Bronchial epithelial cell (primary cell): ENCODE measurements around the gene SOBP. TPM values are rescaled to one million over a fixed set of nuclear protein-coding genes. Genes with fewer than 3 reads are reported as not detected.
A peak's percentile ranks its signal among the peaks of the same experiment; 100 is the strongest.

Experiments
- DNase-seq: peaks from one replicate; pipeline ENCODE4 v3.0.0-alpha.2; 2010; ENCODE audit warnings: low read depth
- FAIRE-seq: peaks from 2 replicates; lab custom pipeline; 2011; peaks lifted over from hg19 to GRCh38; lab: Jason Lieb, UNC
- H3K27me3 ChIP-seq: 2 replicates; pipeline ENCODE4 v1.5.1; 2011; ENCODE audit warnings: low read length; ENCODE audit not compliant: control insufficient read depth, insufficient read depth
- H3K36me3 ChIP-seq: 2 replicates; pipeline ENCODE4 v1.5.1; 2011; ENCODE audit warnings: low read length; ENCODE audit not compliant: control insufficient read depth, insufficient read depth
- H3K4me3 ChIP-seq: 2 replicates; pipeline ENCODE4 v1.5.1; 2011; ENCODE audit warnings: mild to moderate bottlenecking, low read depth, low read length, control low read depth
- total RNA-seq: library from RNA; depleted of rRNA; stranded (reverse); fragments of >200 nt; gene quantifications from 2 replicates; pipeline ENCODE4 v1.2.1, GENCODE V29; 2014
- TF ChIP-seq, protein P1 (sequence below): IDR thresholded peaks from 2 replicates; pipeline ENCODE4 v1.5.1; 2011; ENCODE audit warnings: mild to moderate bottlenecking, moderate library complexity, low read length, control low read depth, inconsistent platforms; ENCODE audit not compliant: insufficient read depth, severe bottlenecking

Gene SOBP
- total RNA-seq, 1 donor from 2014 or later = 0.26 TPM

GRCh38 chr6:107653861-107654394, 164.0 kb downstream of the SOBP start:
- H3K4me3 ChIP-seq = no peak overlapping the region
- H3K27me3 ChIP-seq = no peaks in the 10 kb centered on the region
- TF ChIP-seq, protein P1, sequence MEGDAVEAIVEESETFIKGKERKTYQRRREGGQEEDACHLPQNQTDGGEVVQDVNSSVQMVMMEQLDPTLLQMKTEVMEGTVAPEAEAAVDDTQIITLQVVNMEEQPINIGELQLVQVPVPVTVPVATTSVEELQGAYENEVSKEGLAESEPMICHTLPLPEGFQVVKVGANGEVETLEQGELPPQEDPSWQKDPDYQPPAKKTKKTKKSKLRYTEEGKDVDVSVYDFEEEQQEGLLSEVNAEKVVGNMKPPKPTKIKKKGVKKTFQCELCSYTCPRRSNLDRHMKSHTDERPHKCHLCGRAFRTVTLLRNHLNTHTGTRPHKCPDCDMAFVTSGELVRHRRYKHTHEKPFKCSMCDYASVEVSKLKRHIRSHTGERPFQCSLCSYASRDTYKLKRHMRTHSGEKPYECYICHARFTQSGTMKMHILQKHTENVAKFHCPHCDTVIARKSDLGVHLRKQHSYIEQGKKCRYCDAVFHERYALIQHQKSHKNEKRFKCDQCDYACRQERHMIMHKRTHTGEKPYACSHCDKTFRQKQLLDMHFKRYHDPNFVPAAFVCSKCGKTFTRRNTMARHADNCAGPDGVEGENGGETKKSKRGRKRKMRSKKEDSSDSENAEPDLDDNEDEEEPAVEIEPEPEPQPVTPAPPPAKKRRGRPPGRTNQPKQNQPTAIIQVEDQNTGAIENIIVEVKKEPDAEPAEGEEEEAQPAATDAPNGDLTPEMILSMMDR = no peak
- H3K36me3 ChIP-seq = no peaks in the 10 kb centered on the region
- FAIRE-seq = no peak
- DNase-seq = peak; percentile 50

- FAIRE-seq = no peak
- DNase-seq = no peak
- no peak overlapping the region for H3K4me3 ChIP-seq
- TF ChIP-seq, protein P1 = no peak
- H3K27me3 ChIP-seq = no peaks in the 10 kb centered on the region
- no peaks in the 10 kb centered on the region for H3K36me3 ChIP-seq
Measured at GRCh38 chr6:107654764-107655163, 164.8 kb downstream of the SOBP start.

GRCh38 chr6:107655245-107655644, 165.3 kb downstream of the SOBP start:
- Histone ChIP-seq H3K36me3 (no peaks in the 10 kb centered on the region), H3K27me3 (no peaks in the 10 kb centered on the region), H3K4me3 (no peak overlapping the region)
- TF ChIP-seq, protein P1 = peak; percentile 9
- DNase-seq = no peak
- no peak for FAIRE-seq

- DNase-seq (no peak), FAIRE-seq (no peak)
- Histone ChIP-seq H3K4me3 (no peak overlapping the region), H3K27me3 (no peaks in the 10 kb centered on the region), H3K36me3 (no peaks in the 10 kb centered on the region)
- TF ChIP-seq, protein P1 = no peak
Measured at GRCh38 chr6:107655864-107656263, 165.9 kb downstream of the SOBP start.

DNA sequence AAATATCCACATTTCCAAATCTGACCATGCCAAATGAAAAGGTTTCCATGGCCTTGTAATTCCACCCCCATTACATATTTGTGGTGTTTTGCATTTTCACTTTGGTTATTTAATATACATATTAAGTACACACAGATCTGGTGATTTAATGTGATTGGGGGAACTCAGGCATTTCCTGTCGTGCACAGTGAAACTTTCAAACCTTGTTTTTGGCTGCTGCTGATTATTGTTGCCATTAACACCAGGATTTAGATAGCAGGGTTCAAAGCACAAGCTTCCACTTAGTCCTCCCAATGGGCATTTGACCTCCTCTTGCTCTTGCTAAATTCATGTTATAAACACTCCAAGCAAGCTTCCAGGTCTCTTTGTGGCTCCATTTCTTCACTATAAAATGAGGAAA, 166.5 kb downstream of the SOBP start:
- TF ChIP-seq, protein P1 = no peak
- Histone ChIP-seq H3K4me3 (no peak overlapping the region), H3K27me3 (no peaks in the 10 kb centered on the region), H3K36me3 (no peaks in the 10 kb centered on the region)
- DNase-seq = no peak
- no peak for FAIRE-seq

- Histone ChIP-seq H3K27me3 (no peaks in the 10 kb centered on the region), H3K36me3 (no peaks in the 10 kb centered on the region), H3K4me3 (no peak overlapping the region)
- FAIRE-seq (no peak), DNase-seq (no peak)
- TF ChIP-seq, protein P1 = no peak
Measured at GRCh38 chr6:107656883-107657282, 167.0 kb downstream of the SOBP start.
